ENCODE results near the gene BRWD1. TPM values are rescaled to one million over a fixed set of nuclear protein-coding genes. Genes with fewer than 3 reads are reported as not detected.

The BRWD1 gene
- total RNA-seq, 3 donors from 2014 or later = 40.6 to 58.6 (median 52.5) TPM

- DNase-seq (peak in 2 of 3 donors; percentile 61 to 66), ATAC-seq (peak; percentile 22)
- Histone ChIP-seq H3K4me1 (ENCODE audit: low read depth) (peaks cover 19% of the 10 kb centered on the region), H3K36me3 (ENCODE audit: low read depth) (no peaks in the 10 kb centered on the region), H3K4me3 (peak overlapping the region; percentile 65), H3K9me3 (no peaks in the 10 kb centered on the region)
- intact Hi-C loops (cut with DNase I, micrococcal nuclease) = loop anchor here in 1 of 2 donors (5.0 kb wide), 1 partner anchor 68 kb away; a partner anchor contains a TSS
- TF ChIP-seq CTCF (IDR thresholded peaks at IDR 0.05) = no peak
These were observed 953 bp upstream of the BRWD1 start for GRCh38 chr21:39314143-39315027.

GRCh38 chr21:39313042-39313570 is 326 bp downstream of the BRWD1 start:
- Histone ChIP-seq H3K36me3 (ENCODE audit: low read depth) (no peaks in the 10 kb centered on the region), H3K9me3 (no peaks in the 10 kb centered on the region), H3K4me1 (ENCODE audit: low read depth) (peaks cover 21% of the 10 kb centered on the region), H3K4me3 (peak overlapping the region; percentile 65)
- peak; percentile 48 to 79 (median 78) for DNase-seq
- intact Hi-C loops (cut with DNase I, micrococcal nuclease) = loop anchor here in 1 of 2 donors (5.0 kb wide), 1 partner anchor 69 kb away; a partner anchor contains a TSS
- peak; percentile 46 for ATAC-seq
- no peak for TF ChIP-seq CTCF (IDR thresholded peaks at IDR 0.05)

- peak; percentile 95 to 96 (median 96) for DNase-seq
- peak overlapping the region; percentile 65 for H3K4me3 ChIP-seq
- intact Hi-C loops (cut with DNase I, micrococcal nuclease) = loop anchor here in 1 of 2 donors (5.0 kb wide), 1 partner anchor 70 kb away; a partner anchor contains a TSS
- peaks cover 27% of the 10 kb centered on the region for H3K4me1 ChIP-seq (ENCODE audit: low read depth)
- H3K9me3 ChIP-seq = no peaks in the 10 kb centered on the region
- no peaks in the 10 kb centered on the region for H3K36me3 ChIP-seq (ENCODE audit: low read depth)
- ATAC-seq = peak; percentile 84
- TF ChIP-seq CTCF (IDR thresholded peaks at IDR 0.05) = no peak
These were observed 1.1 kb downstream of the BRWD1 start for GRCh38 chr21:39312112-39313041.

- DNase-seq (no peak), ATAC-seq (no peak)
- H3K4me1 ChIP-seq (ENCODE audit: low read depth) = peaks cover 27% of the 10 kb centered on the region
- no peak overlapping the region for H3K4me3 ChIP-seq
- H3K36me3 ChIP-seq (ENCODE audit: low read depth) = no peaks in the 10 kb centered on the region
- no peaks in the 10 kb centered on the region for H3K9me3 ChIP-seq
- intact Hi-C loops (cut with DNase I, micrococcal nuclease) = loop anchor here in 1 of 2 donors (5.0 kb wide), 1 partner anchor 71 kb away; a partner anchor contains a TSS
- no peak for TF ChIP-seq CTCF (IDR thresholded peaks at IDR 0.05)
These were observed 2.3 kb downstream of the BRWD1 start for GRCh38 chr21:39311164-39311563.

GRCh38 chr21:39307466-39307865 is 6.0 kb downstream of the BRWD1 start:
- Histone ChIP-seq H3K4me1 (ENCODE audit: low read depth) (peaks cover 21% of the 10 kb centered on the region), H3K4me3 (no peak overlapping the region), H3K9me3 (no peaks in the 10 kb centered on the region), H3K36me3 (ENCODE audit: low read depth) (no peaks in the 10 kb centered on the region)
- ATAC-seq = peak; percentile 24
- DNase-seq = no peak
- intact Hi-C loops (cut with DNase I, micrococcal nuclease) = no loop called here
- no peak for TF ChIP-seq CTCF (IDR thresholded peaks at IDR 0.05)
